SU-DHL-6 (cell line): ENCODE results near the gene NR1D1.

ENCODE experiments used
- CTCF ChIP-seq: fragments of 200-600 bp; sonication (generic); IDR thresholded peaks from one replicate; pipeline ENCODE4 v1.5.1; 2017; ENCODE audit warnings: antibody characterized with exemption, mild to moderate bottlenecking, low read length, moderate library complexity; ENCODE audit not compliant: insufficient read depth, poor library complexity, severe bottlenecking
- EZH2phosphoT487 ChIP-seq: fragments of 200-600 bp; sonication (generic), shearing (Covaris generic); conservative IDR thresholded peaks from 2 replicates; pipeline ENCODE4 v1.6.1; 2018; ENCODE audit warnings: mild to moderate bottlenecking, antibody characterized with exemption, low read length, moderate library complexity, mixed read lengths

GRCh38 chr17:40112191-40112711, 11.9 kb upstream of the NR1D1 start:
- TF ChIP-seq CTCF (no peak), EZH2phosphoT487 (no peak)
